ENCODE data around the gene SERPINB1.

The SERPINB1 gene

GRCh38 chr6:2790588-2791449, 50.8 kb downstream of the SERPINB1 start:
- DNase-seq, result peak; percentile 81

GRCh38 chr6:2786269-2786668, 55.4 kb downstream of the SERPINB1 start:
- no peak for DNase-seq

GRCh38 chr6:2784930-2785329, 56.7 kb downstream of the SERPINB1 start:
- DNase-seq, result no peak

GRCh38 chr6:2784061-2784460, 57.6 kb downstream of the SERPINB1 start:
- DNase-seq, result no peak

- no peak for DNase-seq
These were observed 58.3 kb downstream of the SERPINB1 start for GRCh38 chr6:2783188-2783963.

GRCh38 chr6:2782825-2783187, 58.9 kb downstream of the SERPINB1 start:
- no peak for DNase-seq

GRCh38 chr6:2782356-2782708, 59.3 kb downstream of the SERPINB1 start:
- DNase-seq, result no peak
